Measurements from ENCODE around the gene KCNQ1OT1.

Gene KCNQ1OT1

DNA sequence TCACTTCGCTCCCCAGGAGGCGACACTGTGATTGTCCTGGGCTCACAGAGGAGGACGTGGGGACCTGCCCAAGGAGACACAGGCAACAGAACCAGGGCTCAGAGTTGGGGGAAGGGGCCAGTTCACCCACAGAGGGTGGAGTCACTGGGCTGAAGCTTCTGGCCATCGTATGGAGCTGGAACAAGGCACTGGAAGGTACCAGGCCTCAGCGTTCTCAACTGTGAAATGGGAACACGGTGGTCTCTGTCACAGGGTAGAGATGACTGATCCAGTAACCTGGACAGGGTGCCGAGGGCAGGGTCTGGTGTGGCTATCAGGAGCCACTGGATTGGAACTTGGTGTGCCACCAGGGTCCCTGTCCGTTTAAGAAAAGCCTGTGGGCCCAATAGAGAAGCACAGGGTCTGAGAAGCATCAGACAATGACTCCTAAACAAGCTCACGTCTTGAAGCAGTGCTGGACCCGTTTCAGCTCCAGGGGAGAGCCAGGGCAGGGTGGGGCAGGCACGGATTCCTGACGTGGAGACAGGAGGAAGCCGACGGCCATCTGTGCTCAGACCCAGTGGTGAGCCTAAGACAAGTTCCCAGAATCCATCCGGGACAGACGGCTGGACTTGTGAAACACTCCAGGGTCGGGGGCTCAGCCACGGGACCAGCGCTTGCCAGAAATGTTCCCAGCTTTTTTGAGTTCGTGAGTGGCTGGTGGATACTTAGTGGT, 25.0 kb upstream of the KCNQ1OT1 start:
- no peaks in the 10 kb centered on the region for H3K9me3 ChIP-seq (ENCODE audit: insufficient read depth, low read depth, low read length)
- no peaks in the 10 kb centered on the region for H3K4me1 ChIP-seq (ENCODE audit: insufficient read depth, low read length, poor library complexity, severe bottlenecking)
- H3K4me3 ChIP-seq (ENCODE audit: low read length, poor library complexity, severe bottlenecking): no peak overlapping the region
- TF ChIP-seq, protein P1, sequence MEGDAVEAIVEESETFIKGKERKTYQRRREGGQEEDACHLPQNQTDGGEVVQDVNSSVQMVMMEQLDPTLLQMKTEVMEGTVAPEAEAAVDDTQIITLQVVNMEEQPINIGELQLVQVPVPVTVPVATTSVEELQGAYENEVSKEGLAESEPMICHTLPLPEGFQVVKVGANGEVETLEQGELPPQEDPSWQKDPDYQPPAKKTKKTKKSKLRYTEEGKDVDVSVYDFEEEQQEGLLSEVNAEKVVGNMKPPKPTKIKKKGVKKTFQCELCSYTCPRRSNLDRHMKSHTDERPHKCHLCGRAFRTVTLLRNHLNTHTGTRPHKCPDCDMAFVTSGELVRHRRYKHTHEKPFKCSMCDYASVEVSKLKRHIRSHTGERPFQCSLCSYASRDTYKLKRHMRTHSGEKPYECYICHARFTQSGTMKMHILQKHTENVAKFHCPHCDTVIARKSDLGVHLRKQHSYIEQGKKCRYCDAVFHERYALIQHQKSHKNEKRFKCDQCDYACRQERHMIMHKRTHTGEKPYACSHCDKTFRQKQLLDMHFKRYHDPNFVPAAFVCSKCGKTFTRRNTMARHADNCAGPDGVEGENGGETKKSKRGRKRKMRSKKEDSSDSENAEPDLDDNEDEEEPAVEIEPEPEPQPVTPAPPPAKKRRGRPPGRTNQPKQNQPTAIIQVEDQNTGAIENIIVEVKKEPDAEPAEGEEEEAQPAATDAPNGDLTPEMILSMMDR (conservative IDR thresholded peaks at IDR 0.05; ENCODE audit: low read length): no peak
- TF ChIP-seq EZH2phosphoT487 (IDR thresholded peaks at IDR 0.05; ENCODE audit: borderline replicate concordance): no peak
- H3K27me3 ChIP-seq (ENCODE audit: insufficient read depth, low read length, poor library complexity, severe bottlenecking): no peaks in the 10 kb centered on the region
- H3K79me2 ChIP-seq (ENCODE audit: insufficient read depth, low read length): no peaks in the 10 kb centered on the region
- no peaks in the 10 kb centered on the region for H3K36me3 ChIP-seq (ENCODE audit: insufficient read depth, low read length)
- no peaks in the 10 kb centered on the region for H3F3A ChIP-seq (ENCODE audit: low read depth)
- no peaks in the 10 kb centered on the region for H4K20me1 ChIP-seq (ENCODE audit: insufficient read depth, low read length, poor library complexity, severe bottlenecking)
- no peak overlapping the region for H2AFZ ChIP-seq (ENCODE audit: low read length)
- no peaks in the 10 kb centered on the region for H3K9me2 ChIP-seq (replicated peaks; ENCODE audit: low read depth, low read length)
- H3K4me2 ChIP-seq (ENCODE audit: low read depth, low read length, poor library complexity, severe bottlenecking): no peak overlapping the region
- H3K9ac ChIP-seq (ENCODE audit: low read depth, low read length, poor library complexity, severe bottlenecking): no peak overlapping the region

DNA sequence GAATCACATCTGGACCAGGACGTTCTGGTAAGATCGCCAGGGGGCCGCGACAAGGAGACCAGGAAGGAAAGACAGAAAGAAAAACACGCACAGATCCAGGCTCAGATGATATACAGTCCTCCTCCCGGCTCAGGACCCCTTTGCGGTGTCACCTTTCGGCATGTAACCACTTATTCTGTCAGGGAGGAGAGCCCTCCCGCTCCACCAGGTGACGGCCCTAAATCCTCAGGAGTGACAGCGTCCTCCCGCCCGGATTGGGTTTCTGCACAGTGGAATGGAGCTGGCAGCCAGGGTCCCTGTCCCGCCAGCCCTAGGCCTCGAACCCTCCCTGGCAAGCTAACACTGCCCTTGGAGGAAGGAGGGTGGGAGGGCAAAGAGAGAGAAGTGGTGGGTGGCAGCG, 24.3 kb upstream of the KCNQ1OT1 start:
- H3F3A ChIP-seq (ENCODE audit: low read depth): no peaks in the 10 kb centered on the region
- H3K9me2 ChIP-seq (replicated peaks; ENCODE audit: low read depth, low read length): no peaks in the 10 kb centered on the region
- no peak overlapping the region for H3K9ac ChIP-seq (ENCODE audit: low read depth, low read length, poor library complexity, severe bottlenecking)
- H3K79me2 ChIP-seq (ENCODE audit: insufficient read depth, low read length): no peaks in the 10 kb centered on the region
- H3K27me3 ChIP-seq (ENCODE audit: insufficient read depth, low read length, poor library complexity, severe bottlenecking): no peaks in the 10 kb centered on the region
- no peaks in the 10 kb centered on the region for H3K36me3 ChIP-seq (ENCODE audit: insufficient read depth, low read length)
- H3K9me3 ChIP-seq (ENCODE audit: insufficient read depth, low read depth, low read length): no peaks in the 10 kb centered on the region
- TF ChIP-seq, protein P1 (conservative IDR thresholded peaks at IDR 0.05; ENCODE audit: low read length): no peak
- TF ChIP-seq EZH2phosphoT487 (IDR thresholded peaks at IDR 0.05; ENCODE audit: borderline replicate concordance): no peak
- H3K4me2 ChIP-seq (ENCODE audit: low read depth, low read length, poor library complexity, severe bottlenecking): no peak overlapping the region
- no peak overlapping the region for H2AFZ ChIP-seq (ENCODE audit: low read length)
- H4K20me1 ChIP-seq (ENCODE audit: insufficient read depth, low read length, poor library complexity, severe bottlenecking): no peaks in the 10 kb centered on the region
- no peak overlapping the region for H3K4me3 ChIP-seq (ENCODE audit: low read length, poor library complexity, severe bottlenecking)
- H3K4me1 ChIP-seq (ENCODE audit: insufficient read depth, low read length, poor library complexity, severe bottlenecking): no peaks in the 10 kb centered on the region

DNA sequence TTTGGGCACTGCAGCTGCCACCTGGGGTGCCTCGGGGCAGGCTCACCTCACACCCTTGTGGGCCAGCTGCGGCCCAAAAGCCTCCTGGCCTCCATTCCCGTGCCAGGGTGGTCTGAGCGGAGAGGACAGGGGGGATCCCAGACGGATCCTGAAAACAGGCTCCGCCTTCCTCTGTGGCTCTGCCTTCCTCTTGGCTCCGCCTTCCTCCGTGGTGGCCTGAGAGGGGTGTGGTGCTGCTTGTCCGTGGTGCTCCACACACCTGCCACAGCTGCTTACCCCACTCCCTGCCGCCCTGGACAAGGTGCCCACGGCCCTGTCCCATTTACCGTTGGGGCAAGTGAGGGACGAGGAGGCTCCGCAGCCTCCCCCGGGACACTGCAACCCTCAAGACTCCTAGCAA, 23.2 kb upstream of the KCNQ1OT1 start:
- Histone ChIP-seq H3K79me2 (ENCODE audit: insufficient read depth, low read length) (no peaks in the 10 kb centered on the region), H3K4me1 (ENCODE audit: insufficient read depth, low read length, poor library complexity, severe bottlenecking) (no peaks in the 10 kb centered on the region), H3K36me3 (ENCODE audit: insufficient read depth, low read length) (no peaks in the 10 kb centered on the region), H3F3A (ENCODE audit: low read depth) (no peaks in the 10 kb centered on the region), H2AFZ (ENCODE audit: low read length) (no peak overlapping the region), H3K27me3 (ENCODE audit: insufficient read depth, low read length, poor library complexity, severe bottlenecking) (no peaks in the 10 kb centered on the region), H3K9me3 (ENCODE audit: insufficient read depth, low read depth, low read length) (no peaks in the 10 kb centered on the region), H3K9me2 (replicated peaks; ENCODE audit: low read depth, low read length) (no peaks in the 10 kb centered on the region), H3K9ac (ENCODE audit: low read depth, low read length, poor library complexity, severe bottlenecking) (no peak overlapping the region), H4K20me1 (ENCODE audit: insufficient read depth, low read length, poor library complexity, severe bottlenecking) (no peaks in the 10 kb centered on the region), H3K4me2 (ENCODE audit: low read depth, low read length, poor library complexity, severe bottlenecking) (no peak overlapping the region), H3K4me3 (ENCODE audit: low read length, poor library complexity, severe bottlenecking) (no peak overlapping the region)
- no peak for TF ChIP-seq EZH2phosphoT487 (IDR thresholded peaks at IDR 0.05; ENCODE audit: borderline replicate concordance)
- TF ChIP-seq, protein P1 (conservative IDR thresholded peaks at IDR 0.05; ENCODE audit: low read length): no peak

Data from Loucy (cell line).